ENCODE results near the gene APOO. TPM values are rescaled to one million over a fixed set of nuclear protein-coding genes. Genes with fewer than 3 reads are reported as not detected.
"Not testable (repeated sequence)": the region's sequence is repeated elsewhere in the genome, so short reads cannot be mapped to it uniquely, and the experiment has no call there.

Gene APOO
- total RNA-seq, 4 donors from 2014 or later, result 2.7 to 31.7 (median 13.9) TPM

DNA sequence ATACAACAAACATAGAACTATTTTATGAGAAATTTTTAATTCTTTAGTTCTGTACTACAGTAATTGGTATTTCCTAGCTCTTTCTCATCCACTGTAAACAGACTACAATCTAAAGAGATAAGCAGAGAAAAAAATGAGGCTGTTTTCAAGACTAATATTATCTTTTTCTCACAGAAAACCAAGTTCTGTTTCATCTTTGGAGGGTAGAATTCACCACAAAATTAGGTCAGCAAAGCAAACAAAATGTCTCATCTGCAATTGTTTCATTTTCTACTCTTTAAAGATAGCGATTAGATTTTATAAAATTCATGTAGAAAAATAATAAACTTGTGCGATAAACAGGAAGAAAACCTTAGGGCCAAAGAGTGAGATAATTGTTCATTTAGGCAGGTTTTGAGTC, 10.8 kb downstream of the APOO start:
- no peak for DNase-seq (ENCODE audit: low spot score in 2 of 2)
- 36 to 71% methylated on average over 2 of the region's 2 CpGs for WGBS, 2 donors
- intact Hi-C loops (cut with DNase I; ENCODE audit: low total_unique reads), result no loop called here
- TF ChIP-seq, protein P1, sequence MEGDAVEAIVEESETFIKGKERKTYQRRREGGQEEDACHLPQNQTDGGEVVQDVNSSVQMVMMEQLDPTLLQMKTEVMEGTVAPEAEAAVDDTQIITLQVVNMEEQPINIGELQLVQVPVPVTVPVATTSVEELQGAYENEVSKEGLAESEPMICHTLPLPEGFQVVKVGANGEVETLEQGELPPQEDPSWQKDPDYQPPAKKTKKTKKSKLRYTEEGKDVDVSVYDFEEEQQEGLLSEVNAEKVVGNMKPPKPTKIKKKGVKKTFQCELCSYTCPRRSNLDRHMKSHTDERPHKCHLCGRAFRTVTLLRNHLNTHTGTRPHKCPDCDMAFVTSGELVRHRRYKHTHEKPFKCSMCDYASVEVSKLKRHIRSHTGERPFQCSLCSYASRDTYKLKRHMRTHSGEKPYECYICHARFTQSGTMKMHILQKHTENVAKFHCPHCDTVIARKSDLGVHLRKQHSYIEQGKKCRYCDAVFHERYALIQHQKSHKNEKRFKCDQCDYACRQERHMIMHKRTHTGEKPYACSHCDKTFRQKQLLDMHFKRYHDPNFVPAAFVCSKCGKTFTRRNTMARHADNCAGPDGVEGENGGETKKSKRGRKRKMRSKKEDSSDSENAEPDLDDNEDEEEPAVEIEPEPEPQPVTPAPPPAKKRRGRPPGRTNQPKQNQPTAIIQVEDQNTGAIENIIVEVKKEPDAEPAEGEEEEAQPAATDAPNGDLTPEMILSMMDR (IDR thresholded peaks at IDR 0.05), result no peak
- no peak for TF ChIP-seq POLR2A (IDR thresholded peaks at IDR 0.05)
- no peak overlapping the region for H3K4me3 ChIP-seq (ENCODE audit: low read depth, poor library complexity, severe bottlenecking)

GRCh38 chrX:23896539-23896938, 11.2 kb downstream of the APOO start:
- DNase-seq (ENCODE audit: low spot score in 2 of 2); intact Hi-C loops (cut with DNase I; ENCODE audit: low total_unique reads); H3K4me3 ChIP-seq (ENCODE audit: low read depth, poor library complexity, severe bottlenecking): not testable (repeated sequence)
- 61 to 79% methylated on average over 4 of the region's 4 CpGs for WGBS, 2 donors

DNA sequence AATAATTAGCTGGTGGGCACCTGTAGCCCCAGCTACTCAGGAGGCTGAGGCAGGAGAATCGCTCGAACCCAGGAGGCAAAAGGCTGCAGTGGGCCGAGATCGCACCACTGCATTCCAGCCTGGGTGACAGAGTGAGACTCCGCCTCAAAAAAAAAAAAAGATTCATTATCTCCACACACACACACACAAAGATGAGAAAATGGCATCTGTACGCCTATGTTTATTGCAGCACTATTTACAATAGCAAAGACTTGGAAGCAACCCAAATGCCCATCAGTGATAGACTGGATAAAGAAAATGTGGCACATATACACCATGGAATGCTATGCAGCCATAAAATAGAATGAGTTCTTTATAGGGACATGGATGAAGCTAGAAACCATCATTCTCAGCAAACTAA, 12.7 kb downstream of the APOO start:
- DNase-seq (ENCODE audit: low spot score in 2 of 2); H3K4me3 ChIP-seq (ENCODE audit: low read depth, poor library complexity, severe bottlenecking); intact Hi-C loops (cut with DNase I; ENCODE audit: low total_unique reads): not testable (repeated sequence)
- 91 to 95% methylated on average over 6 of the region's 6 CpGs for WGBS, 2 donors

DNA sequence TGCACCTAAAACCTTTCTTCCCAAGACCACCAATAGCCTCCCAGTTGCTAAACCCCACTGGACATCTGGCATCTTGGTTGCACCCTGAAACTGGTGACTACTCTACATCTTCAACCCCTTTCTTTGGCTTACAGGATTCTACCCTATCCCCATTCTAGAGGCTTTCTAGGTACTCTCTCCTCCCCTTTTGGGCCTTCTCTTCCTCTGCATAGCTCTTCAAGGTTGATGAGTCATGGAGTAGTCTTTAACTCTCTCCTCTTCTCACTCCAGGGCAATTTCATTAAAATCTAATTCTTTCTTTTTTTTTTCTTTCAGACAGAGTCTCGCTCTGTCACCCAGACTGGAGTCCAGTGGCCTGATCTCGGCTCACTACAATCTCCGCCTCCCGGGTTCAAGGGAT, 16.8 kb downstream of the APOO start:
- no peak for DNase-seq (ENCODE audit: low spot score in 2 of 2)
- no peak overlapping the region for H3K4me3 ChIP-seq (ENCODE audit: low read depth, poor library complexity, severe bottlenecking)
- TF ChIP-seq, protein P1 (IDR thresholded peaks at IDR 0.05), result no peak
- no peak for TF ChIP-seq POLR2A (IDR thresholded peaks at IDR 0.05)
- intact Hi-C loops (cut with DNase I; ENCODE audit: low total_unique reads), result no loop called here
- 96% methylated on average over 4 of the region's 4 CpGs for WGBS, 2 donors

GRCh38 chrX:23888887-23889501, 18.7 kb downstream of the APOO start:
- TF ChIP-seq, protein P1 (IDR thresholded peaks at IDR 0.05), result no peak
- no peak for TF ChIP-seq POLR2A (IDR thresholded peaks at IDR 0.05)
- no peak overlapping the region for H3K4me3 ChIP-seq (ENCODE audit: low read depth, poor library complexity, severe bottlenecking)
- WGBS, 2 donors, result 81 to 85% methylated on average over 3 of the region's 3 CpGs
- intact Hi-C loops (cut with DNase I; ENCODE audit: low total_unique reads), result no loop called here
- no peak for DNase-seq (ENCODE audit: low spot score in 2 of 2)

GRCh38 chrX:23887918-23888317, 19.8 kb downstream of the APOO start:
- 85 to 97% methylated on average over 4 of the region's 4 CpGs for WGBS, 2 donors
- TF ChIP-seq, protein P1 (IDR thresholded peaks at IDR 0.05), result no peak
- TF ChIP-seq POLR2A (IDR thresholded peaks at IDR 0.05), result no peak
- intact Hi-C loops (cut with DNase I; ENCODE audit: low total_unique reads), result no loop called here
- H3K4me3 ChIP-seq (ENCODE audit: low read depth, poor library complexity, severe bottlenecking), result no peak overlapping the region
- DNase-seq (ENCODE audit: low spot score in 2 of 2), result no peak

DNA sequence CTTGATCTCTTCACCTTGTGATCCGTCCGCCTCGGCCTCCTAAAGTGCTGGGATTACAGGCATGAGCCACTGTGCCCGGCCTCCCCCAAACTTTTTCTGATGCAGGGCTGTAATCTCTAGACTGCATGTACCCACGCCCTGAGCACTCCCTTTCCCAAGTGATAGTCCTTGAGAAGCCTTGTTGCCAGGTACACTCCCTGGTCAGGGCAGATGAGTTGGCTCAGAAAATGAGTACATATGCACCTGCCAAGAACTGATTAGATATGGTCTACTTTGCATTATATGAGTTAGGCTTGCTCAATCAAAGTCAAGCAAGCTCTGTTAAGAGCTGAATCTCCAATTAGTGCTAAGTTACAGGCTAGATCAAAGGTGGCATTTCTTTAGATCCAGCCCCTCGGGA, 20.3 kb downstream of the APOO start:
- 79 to 86% methylated on average over 6 of the region's 6 CpGs for WGBS, 2 donors
- H3K4me3 ChIP-seq (ENCODE audit: low read depth, poor library complexity, severe bottlenecking), result no peak overlapping the region
- no peak for DNase-seq (ENCODE audit: low spot score in 2 of 2)
- no peak for TF ChIP-seq POLR2A (IDR thresholded peaks at IDR 0.05)
- TF ChIP-seq, protein P1 (IDR thresholded peaks at IDR 0.05), result no peak
- intact Hi-C loops (cut with DNase I; ENCODE audit: low total_unique reads), result no loop called here
